Tibial nerve (tissue), 4 donors: ENCODE measurements around the gene THBS3.

Source experiments
- CTCF ChIP-seq, 5 experiments: fragments of 200-600 bp in 3 of 5; fragments of 450-650 bp in 2 of 5; sonication (generic) in 3 of 5; IDR thresholded peaks; one replicate each; pipeline ENCODE4 v1.5.1; 2016 to 2019; ENCODE audit warnings: antibody characterized with exemption in 5 of 5, mild to moderate bottlenecking in 3 of 5, moderate library complexity in 2 of 5
- EP300 ChIP-seq, 2 donors: sonication (generic); formaldehyde crosslinking; IDR thresholded peaks; one replicate each; pipeline ENCODE4 v1.6.1; 2017; ENCODE audit warnings: antibody characterized with exemption in 2 of 2, mild to moderate bottlenecking in 1 of 2
- POLR2A ChIP-seq, 2 donors: fragments of 450-650 bp; IDR thresholded peaks; one replicate each; pipeline ENCODE4 v1.6.1; 2017; ENCODE audit warnings: antibody characterized with exemption in 2 of 2, mild to moderate bottlenecking in 2 of 2, moderate library complexity in 2 of 2

- TF ChIP-seq POLR2A (IDR thresholded peaks at IDR 0.05) (no peak), CTCF (IDR thresholded peaks at IDR 0.05) (no peak), EP300 (IDR thresholded peaks at IDR 0.05) (no peak)
Observed at GRCh38 chr1:155184351-155184811, 23.3 kb downstream of the THBS3 start.
